Tibial nerve (tissue), 4 donors: ENCODE measurements around the gene IFITM2.

ENCODE experiments used
- EP300 ChIP-seq, 2 donors: sonication (generic); formaldehyde crosslinking; IDR thresholded peaks; one replicate each; pipeline ENCODE4 v1.6.1; 2017; ENCODE audit warnings: antibody characterized with exemption in 2 of 2, mild to moderate bottlenecking in 1 of 2
- POLR2A ChIP-seq, 2 donors: fragments of 450-650 bp; IDR thresholded peaks; one replicate each; pipeline ENCODE4 v1.6.1; 2017; ENCODE audit warnings: antibody characterized with exemption in 2 of 2, mild to moderate bottlenecking in 2 of 2, moderate library complexity in 2 of 2
- TF ChIP-seq, protein P1 (sequence below), 5 experiments: fragments of 200-600 bp in 3 of 5; fragments of 450-650 bp in 2 of 5; sonication (generic) in 3 of 5; IDR thresholded peaks; one replicate each; pipeline ENCODE4 v1.5.1; 2016 to 2019; ENCODE audit warnings: antibody characterized with exemption in 5 of 5, mild to moderate bottlenecking in 3 of 5, moderate library complexity in 2 of 5

- no peak for TF ChIP-seq POLR2A (IDR thresholded peaks at IDR 0.05)
- TF ChIP-seq, protein P1, sequence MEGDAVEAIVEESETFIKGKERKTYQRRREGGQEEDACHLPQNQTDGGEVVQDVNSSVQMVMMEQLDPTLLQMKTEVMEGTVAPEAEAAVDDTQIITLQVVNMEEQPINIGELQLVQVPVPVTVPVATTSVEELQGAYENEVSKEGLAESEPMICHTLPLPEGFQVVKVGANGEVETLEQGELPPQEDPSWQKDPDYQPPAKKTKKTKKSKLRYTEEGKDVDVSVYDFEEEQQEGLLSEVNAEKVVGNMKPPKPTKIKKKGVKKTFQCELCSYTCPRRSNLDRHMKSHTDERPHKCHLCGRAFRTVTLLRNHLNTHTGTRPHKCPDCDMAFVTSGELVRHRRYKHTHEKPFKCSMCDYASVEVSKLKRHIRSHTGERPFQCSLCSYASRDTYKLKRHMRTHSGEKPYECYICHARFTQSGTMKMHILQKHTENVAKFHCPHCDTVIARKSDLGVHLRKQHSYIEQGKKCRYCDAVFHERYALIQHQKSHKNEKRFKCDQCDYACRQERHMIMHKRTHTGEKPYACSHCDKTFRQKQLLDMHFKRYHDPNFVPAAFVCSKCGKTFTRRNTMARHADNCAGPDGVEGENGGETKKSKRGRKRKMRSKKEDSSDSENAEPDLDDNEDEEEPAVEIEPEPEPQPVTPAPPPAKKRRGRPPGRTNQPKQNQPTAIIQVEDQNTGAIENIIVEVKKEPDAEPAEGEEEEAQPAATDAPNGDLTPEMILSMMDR (IDR thresholded peaks at IDR 0.05), result no peak
- no peak for TF ChIP-seq EP300 (IDR thresholded peaks at IDR 0.05)
These were observed 22.4 kb upstream of the IFITM2 start for GRCh38 chr11:285021-285893.
